Natural killer cell (primary cell): ENCODE data around the gene AEBP1. TPM values are rescaled to one million over a fixed set of nuclear protein-coding genes. Genes with fewer than 3 reads are reported as not detected.

Experiments
- ATAC-seq, 3 donors: fragments of 150-1000 bp in 2 of 3; fragments of 200-7000 bp in 1 of 3; cut with Tn5 transposase; 1 replicate in 1 of 3; 2 replicates in 2 of 3; pipeline ENCODE4 v1.10.0; 2021; ENCODE audit warnings: mild to moderate bottlenecking in 2 of 3, moderate library complexity in 2 of 3
- DNase-seq, 2 donors: peaks; one replicate each; pipeline versions ENCODE4 v3.0.0 to v3.0.0-alpha.2; 2013 to 2021; ENCODE audit warnings: mixed read lengths in 1 of 2
- H3K27ac ChIP-seq: one replicate; pipeline ENCODE4 v1.5.1; 2013; ENCODE audit warnings: mild to moderate bottlenecking, low read length
- H3K27me3 ChIP-seq: one replicate; pipeline ENCODE4 v1.6.1; 2013; ENCODE audit warnings: low read length; ENCODE audit not compliant: control insufficient read depth, insufficient read depth
- H3K36me3 ChIP-seq: one replicate; pipeline ENCODE4 v1.6.1; 2013; ENCODE audit warnings: low read length; ENCODE audit not compliant: control insufficient read depth, insufficient read depth
- H3K4me1 ChIP-seq: one replicate; pipeline ENCODE4 v1.6.1; 2013; ENCODE audit warnings: low read length; ENCODE audit not compliant: control insufficient read depth, insufficient read depth
- H3K4me3 ChIP-seq: one replicate; pipeline ENCODE4 v1.5.1; 2013; ENCODE audit warnings: low read length
- H3K9me3 ChIP-seq: one replicate; pipeline ENCODE4 v1.6.1; 2013; ENCODE audit warnings: low read length; ENCODE audit not compliant: control insufficient read depth, insufficient read depth
- H3K27ac Mint-ChIP-seq, 2 donors: one replicate each; pipeline ENCODE4 v1.8.0; 2022; ENCODE audit warnings: mild to moderate bottlenecking in 2 of 2, mixed read lengths in 2 of 2, moderate library complexity in 1 of 2
- H3K27me3 Mint-ChIP-seq, 2 donors: one replicate each; pipeline ENCODE4 v1.8.0; 2022; ENCODE audit warnings: low read depth in 2 of 2, mixed read lengths in 2 of 2
- H3K36me3 Mint-ChIP-seq: one replicate; pipeline ENCODE4 v1.8.0; 2022; ENCODE audit warnings: mixed read lengths
- H3K4me1 Mint-ChIP-seq, 2 donors: one replicate each; pipeline ENCODE4 v1.8.0; 2022; ENCODE audit warnings: mixed read lengths in 2 of 2
- H3K4me3 Mint-ChIP-seq: one replicate; pipeline ENCODE4 v1.8.0; 2022; ENCODE audit warnings: mild to moderate bottlenecking, moderate library complexity, mixed read lengths
- H3K9me3 Mint-ChIP-seq, 2 donors: one replicate each; pipeline ENCODE4 v1.8.0; 2022; ENCODE audit warnings: mixed read lengths in 2 of 2
- CTCF ChIP-seq: fragments of 200-600 bp; IDR thresholded peaks from one replicate; pipeline ENCODE4 v1.8.0; 2022; ENCODE audit warnings: antibody characterized with exemption
- WGBS: methylation state at CpG from one replicate; pipeline ENCODE4 v1.1.7; 2013; ENCODE audit warnings: missing lambda C conversion rate; ENCODE audit not compliant: insufficient coverage; 5-methylcytosine and 5-hydroxymethylcytosine counted together
- intact Hi-C: fragments of 100-400 bp; cut with micrococcal nuclease; formaldehyde crosslinking; loops from one replicate; pipeline ENCODE4 v1.14.2; 2022
- total RNA-seq, 4 donors: library from RNA; stranded (reverse); fragments of 120-200 nt in 1 of 4; gene quantifications; one replicate each; pipeline versions ENCODE4 v1.2.3 to v1.2.4, GENCODE V29; 2013 to 2022

The AEBP1 gene
- total RNA-seq, 3 donors from 2014 or later (not counting 1 experiment from before 2014, with no cell fraction given), result 3.3 to 9.0 (median 6.4) TPM

- no peak for TF ChIP-seq CTCF
- Histone ChIP-seq H3K9me3 (no peaks in the 10 kb centered on the region), H3K36me3 (no peaks in the 10 kb centered on the region), H3K4me3 (no peak overlapping the region), H3K27ac (no peak overlapping the region), H3K4me1 (peaks cover 28% of the 10 kb centered on the region), H3K27me3 (peaks cover 4% of the 10 kb centered on the region)
- Mint-ChIP-seq H3K4me3 (no peak overlapping the region), H3K9me3 (no peaks in the 10 kb centered on the region), H3K4me1 (peaks cover 2 to 8% of the 10 kb centered on the region in 2 donors), H3K27ac (no peak overlapping the region), H3K36me3 (no peaks in the 10 kb centered on the region), H3K27me3 (peaks cover 0 to 13% of the 10 kb centered on the region in 2 donors)
- intact Hi-C loops, result no loop called here
- 71% methylated on average over 8 of the region's 10 CpGs for WGBS
- ATAC-seq (no peak), DNase-seq (no peak)
Observed at GRCh38 chr7:44100458-44101302, 3.5 kb upstream of the AEBP1 start.

- ATAC-seq, result no peak
- 83% methylated on average over 3 of the region's 3 CpGs for WGBS
- Histone ChIP-seq H3K9me3 (no peaks in the 10 kb centered on the region), H3K27ac (no peak overlapping the region), H3K36me3 (no peaks in the 10 kb centered on the region), H3K27me3 (peaks cover 4% of the 10 kb centered on the region), H3K4me3 (no peak overlapping the region), H3K4me1 (peaks cover 30% of the 10 kb centered on the region)
- H3K9me3 Mint-ChIP-seq, result no peaks in the 10 kb centered on the region
- peaks cover 7 to 12% of the 10 kb centered on the region in 2 donors for H3K4me1 Mint-ChIP-seq
- H3K27ac Mint-ChIP-seq, result no peak overlapping the region
- intact Hi-C loops, result no loop called here
- H3K4me3 Mint-ChIP-seq, result no peak overlapping the region
- no peak for TF ChIP-seq CTCF
- H3K36me3 Mint-ChIP-seq, result no peaks in the 10 kb centered on the region
- peaks cover 0 to 14% of the 10 kb centered on the region in 2 donors for H3K27me3 Mint-ChIP-seq
- no peak for DNase-seq
Observed at GRCh38 chr7:44101303-44101965, 2.7 kb upstream of the AEBP1 start.

- no peak for DNase-seq
- peaks cover 7 to 12% of the 10 kb centered on the region in 2 donors for H3K4me1 Mint-ChIP-seq
- no peak overlapping the region for H3K27ac ChIP-seq
- 92% methylated on average over 14 of the region's 14 CpGs for WGBS
- TF ChIP-seq CTCF, result no peak
- no peak overlapping the region for H3K4me3 ChIP-seq
- H3K36me3 ChIP-seq, result no peaks in the 10 kb centered on the region
- no peaks in the 10 kb centered on the region for H3K36me3 Mint-ChIP-seq
- intact Hi-C loops, result no loop called here
- no peaks in the 10 kb centered on the region for H3K9me3 ChIP-seq
- H3K4me1 ChIP-seq, result peaks cover 22% of the 10 kb centered on the region
- peaks cover 0 to 14% of the 10 kb centered on the region in 2 donors for H3K27me3 Mint-ChIP-seq
- no peak overlapping the region for H3K27ac Mint-ChIP-seq
- ATAC-seq, result no peak
- no peaks in the 10 kb centered on the region for H3K9me3 Mint-ChIP-seq
- peaks cover 4% of the 10 kb centered on the region for H3K27me3 ChIP-seq
- peak overlapping the region; percentile 55 for H3K4me3 Mint-ChIP-seq
Observed at GRCh38 chr7:44101966-44102845, 1.9 kb upstream of the AEBP1 start.
